K562 (cell line): Measurements from ENCODE around the gene SPAG7. TPM values are rescaled to one million over a fixed set of nuclear protein-coding genes. Genes with fewer than 3 reads are reported as not detected.

Experiments
- BCLAF1 ChIP-seq, 2 experiments: fragments of 450-650 bp in 1 of 2; IDR thresholded peaks; 2 replicates each; pipeline ENCODE4 v1.6.1; 2011 to 2017; ENCODE audit warnings: low read depth in 2 of 2, antibody characterized with exemption in 1 of 2, borderline replicate concordance in 1 of 2, low read length in 1 of 2, mild to moderate bottlenecking in 1 of 2, mixed read lengths in 1 of 2; ENCODE audit not compliant: control insufficient read depth in 1 of 2
- CAMTA2 ChIP-seq: fragments of 250-450 bp; sonication (Bioruptor Pico); conservative IDR thresholded peaks from 2 replicates; pipeline ENCODE4 v1.5.1; 2022
- CHD1 ChIP-seq: fragments of 200-600 bp; sonication (generic); IDR thresholded peaks from one replicate; pipeline ENCODE4 v1.6.1; 2012; ENCODE audit warnings: mild to moderate bottlenecking, moderate library complexity, low read length, inconsistent platforms
- HMGN3 ChIP-seq: IDR thresholded peaks from 2 replicates; pipeline ENCODE4 v1.6.1; 2011; ENCODE audit warnings: borderline replicate concordance, low read depth, mild to moderate bottlenecking, mixed read lengths, low read length; ENCODE audit not compliant: insufficient read length; ENCODE audit errors: extremely low read depth
- IRF1 ChIP-seq: sonication (generic); formaldehyde crosslinking; IDR thresholded peaks from 2 replicates; pipeline ENCODE4 v1.8.0; 2022; ENCODE audit warnings: missing genetic modification reagents, mild to moderate bottlenecking, borderline replicate concordance
- KDM1A ChIP-seq, 2 experiments: fragments of 450-650 bp; IDR thresholded peaks; 2 replicates each; pipeline ENCODE4 v1.6.1; 2016; ENCODE audit warnings: mild to moderate bottlenecking in 2 of 2
- NFE2 ChIP-seq: IDR thresholded peaks from 2 replicates; pipeline ENCODE4 v1.6.1; 2014; ENCODE audit warnings: antibody characterized with exemption, low read depth
- PRMT5 ChIP-seq: sonication (generic); formaldehyde crosslinking; IDR thresholded peaks from 2 replicates; pipeline ENCODE4 v1.5.0; 2020; ENCODE audit warnings: missing genetic modification reagents
- RB1 ChIP-seq: fragments of 450-650 bp; IDR thresholded peaks from 2 replicates; pipeline ENCODE4 v1.6.1; 2017; ENCODE audit warnings: low read depth, mild to moderate bottlenecking
- RBFOX2 ChIP-seq: fragments of 200-400 bp; formaldehyde crosslinking; IDR thresholded peaks from 2 replicates; pipeline ENCODE4 v1.6.1; 2017; ENCODE audit warnings: low read depth, mild to moderate bottlenecking, low read length, moderate library complexity
- SP2 ChIP-seq: IDR thresholded peaks from 2 replicates; pipeline ENCODE4 v1.6.1; 2011; ENCODE audit warnings: mild to moderate bottlenecking, low read depth, low read length, moderate library complexity; ENCODE audit not compliant: poor library complexity, severe bottlenecking; ENCODE audit errors: extremely low read depth
- THAP7 ChIP-seq: fragments of 250-450 bp; sonication (Bioruptor Pico); IDR thresholded peaks from 2 replicates; pipeline ENCODE4 v1.5.0; 2021
- VEZF1 ChIP-seq: fragments of 200-800 bp; sonication (Bioruptor generic); IDR thresholded peaks from 2 replicates; pipeline ENCODE4 v1.6.1; 2017; ENCODE audit warnings: missing genetic modification characterization, missing compliant biosample characterization
- ZNF639 ChIP-seq, 2 experiments: fragments of 200-800 bp in 1 of 2; sonication (Bioruptor generic) in 1 of 2; sonication (generic) in 1 of 2; formaldehyde crosslinking in 1 of 2; IDR thresholded peaks in 1 of 2; conservative IDR thresholded peaks in 1 of 2; 2 replicates each; pipeline versions ENCODE4 v1.5.0 to v1.6.1; 2016 to 2020; ENCODE audit warnings: missing compliant biosample characterization in 1 of 2, missing genetic modification characterization in 1 of 2, missing genetic modification reagents in 1 of 2
- polyA plus RNA-seq, 8 experiments: library from polyadenylated mRNA; depleted of rRNA in 4 of 8; stranded (reverse) in 5 of 8; unstranded in 3 of 8; fragments of >200 nt; fragmentation: Nextera tagmentation in 2 of 8; fragmentation: Illumina TruSeq in 1 of 8; extraction: Ambion mirVana in 2 of 8; extraction: Trizol in 1 of 8; gene quantifications; 2 replicates each; pipeline versions ENCODE4 v1.2.1 to v1.2.3, GENCODE V29; 2011 to 2014; ENCODE audit warnings: inconsistent platforms in 1 of 8, missing spikeins in 1 of 8
- total RNA-seq, 7 experiments: library from RNA; depleted of rRNA in 6 of 7; stranded (reverse); fragments of >200 nt in 6 of 7; fragmentation: Illumina TruSeq in 2 of 7; extraction: Trizol in 2 of 7; gene quantifications; 2 replicates each; pipeline versions ENCODE4 v1.2.1 to v1.2.3, GENCODE V29; 2011 to 2021; ENCODE audit warnings: low replicate concordance in 1 of 7
- TF ChIP-seq, protein P1 (sequence below): fragments of 450-650 bp; formaldehyde crosslinking; IDR thresholded peaks from 2 replicates; pipeline ENCODE4 v1.4.0; 2020; ENCODE audit warnings: mild to moderate bottlenecking, mixed read lengths

SPAG7 gene
- total and polyA plus RNA-seq, 9 of the 15 experiments (the other 6 are each of a cell fraction or from before 2014, with no cell fraction given): 5.6 to 53.5 (median 36.3) TPM

- TF ChIP-seq BCLAF1 (IDR thresholded peaks at IDR 0.05; ENCODE audit: borderline replicate concordance in 1 of 2, control insufficient read depth in 1 of 2, low read depth in 2 of 2, low read length in 1 of 2) (no peak), CAMTA2 (CRISPR knock-in tag) (no peak), KDM1A (IDR thresholded peaks at IDR 0.05) (no peak), SP2 (no peak), THAP7 (CRISPR knock-in tag) (no peak), RB1 (0 out of 2 replicates have a peak, but pooled peaks have one; percentile 10), NFE2 (no peak), IRF1 (CRISPR knock-in tag) (no peak), RBFOX2 (peak; percentile 95), VEZF1 (CRISPR knock-in tag) (peak; percentile 95), PRMT5 (no peak), HMGN3 (peak; percentile 55), ZNF639 (CRISPR knock-in tag; conservative IDR thresholded peaks at IDR 0.05 in 1 of 2, IDR thresholded peaks at IDR 0.05 in 1 of 2) (no peak; a peak in 1 of 4 replicates), CHD1 (peak; percentile 52)
- TF ChIP-seq, protein P1, sequence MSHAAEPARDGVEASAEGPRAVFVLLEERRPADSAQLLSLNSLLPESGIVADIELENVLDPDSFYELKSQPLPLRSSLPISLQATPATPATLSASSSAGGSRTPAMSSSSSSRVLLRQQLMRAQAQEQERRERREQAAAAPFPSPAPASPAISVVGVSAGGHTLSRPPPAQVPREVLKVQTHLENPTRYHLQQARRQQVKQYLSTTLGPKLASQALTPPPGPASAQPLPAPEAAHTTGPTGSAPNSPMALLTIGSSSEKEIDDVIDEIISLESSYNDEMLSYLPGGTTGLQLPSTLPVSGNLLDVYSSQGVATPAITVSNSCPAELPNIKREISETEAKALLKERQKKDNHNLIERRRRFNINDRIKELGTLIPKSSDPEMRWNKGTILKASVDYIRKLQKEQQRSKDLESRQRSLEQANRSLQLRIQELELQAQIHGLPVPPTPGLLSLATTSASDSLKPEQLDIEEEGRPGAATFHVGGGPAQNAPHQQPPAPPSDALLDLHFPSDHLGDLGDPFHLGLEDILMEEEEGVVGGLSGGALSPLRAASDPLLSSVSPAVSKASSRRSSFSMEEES (CRISPR knock-in tag): no peak
Observed at GRCh38 chr17:4947411-4948165, 20.0 kb downstream of the SPAG7 start (continued).
